Effector memory CD8-positive, alpha-beta T cell (primary cell): ENCODE results near the gene ARID1B.

Experiments used
- ATAC-seq: fragments of 150-1000 bp; cut with Tn5 transposase; replicated peaks from 2 replicates; pipeline ENCODE4 v1.10.0; 2021; ENCODE audit warnings: mild to moderate bottlenecking, moderate library complexity
- DNase-seq, 3 experiments: peaks; one replicate each; pipeline ENCODE4 v3.0.0; 2021
- H3K27ac Mint-ChIP-seq, 2 donors: one replicate each; pipeline ENCODE4 v1.8.0; 2022; ENCODE audit warnings: mild to moderate bottlenecking in 2 of 2, mixed read lengths in 2 of 2, moderate library complexity in 2 of 2
- H3K27me3 Mint-ChIP-seq, 2 donors: one replicate each; pipeline ENCODE4 v1.8.0; 2022; ENCODE audit warnings: mixed read lengths in 2 of 2
- H3K36me3 Mint-ChIP-seq: one replicate; pipeline ENCODE4 v1.8.0; 2022; ENCODE audit warnings: mild to moderate bottlenecking, moderate library complexity, mixed read lengths; ENCODE audit not compliant: insufficient read depth
- H3K4me1 Mint-ChIP-seq, 2 donors: one replicate each; pipeline ENCODE4 v1.8.0; 2022; ENCODE audit warnings: low read depth in 2 of 2, mixed read lengths in 2 of 2
- H3K4me3 Mint-ChIP-seq, 2 donors: one replicate each; pipeline ENCODE4 v1.8.0; 2022; ENCODE audit warnings: mild to moderate bottlenecking in 2 of 2, mixed read lengths in 2 of 2, moderate library complexity in 2 of 2
- H3K9me3 Mint-ChIP-seq, 2 donors: one replicate each; pipeline ENCODE4 v1.8.0; 2022; ENCODE audit warnings: mixed read lengths in 2 of 2

Gene ARID1B

GRCh38 chr6:157089851-157090250, 312.7 kb downstream of the ARID1B start:
- Mint-ChIP-seq H3K27ac (no peak overlapping the region), H3K4me3 (no peak overlapping the region), H3K36me3 (peaks cover 16% of the 10 kb centered on the region), H3K9me3 (no peaks in the 10 kb centered on the region), H3K4me1 (peaks cover 17 to 39% of the 10 kb centered on the region in 2 donors), H3K27me3 (no peaks in the 10 kb centered on the region)
- ATAC-seq (no peak), DNase-seq (no peak)

DNA sequence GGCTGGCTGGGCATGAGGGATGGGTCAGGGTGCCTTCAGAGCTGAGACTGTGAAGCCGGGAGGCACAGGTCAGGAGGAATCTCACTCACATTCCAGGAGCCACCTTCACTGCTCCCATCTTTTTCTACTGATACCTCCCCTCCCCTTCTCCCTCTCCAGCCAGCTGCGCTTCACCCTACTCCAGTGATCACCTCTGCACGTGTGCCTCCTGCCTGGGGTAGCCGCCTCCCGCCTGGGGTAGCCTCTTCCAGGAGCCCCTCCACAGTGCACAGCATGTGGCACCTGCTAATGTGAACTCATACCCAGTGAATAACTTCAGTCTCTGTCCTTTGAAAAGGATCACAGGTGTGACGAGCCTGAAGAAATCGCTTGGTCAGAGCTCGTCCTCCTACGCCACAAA, 313.6 kb downstream of the ARID1B start:
- Mint-ChIP-seq H3K36me3 (peaks cover 9% of the 10 kb centered on the region), H3K27me3 (no peaks in the 10 kb centered on the region), H3K4me3 (no peak overlapping the region), H3K4me1 (peaks cover 17 to 41% of the 10 kb centered on the region in 2 donors), H3K9me3 (no peaks in the 10 kb centered on the region), H3K27ac (peak overlapping the region in 1 of 2 donors; percentile 53)
- ATAC-seq (no peak), DNase-seq (no peak)

DNA sequence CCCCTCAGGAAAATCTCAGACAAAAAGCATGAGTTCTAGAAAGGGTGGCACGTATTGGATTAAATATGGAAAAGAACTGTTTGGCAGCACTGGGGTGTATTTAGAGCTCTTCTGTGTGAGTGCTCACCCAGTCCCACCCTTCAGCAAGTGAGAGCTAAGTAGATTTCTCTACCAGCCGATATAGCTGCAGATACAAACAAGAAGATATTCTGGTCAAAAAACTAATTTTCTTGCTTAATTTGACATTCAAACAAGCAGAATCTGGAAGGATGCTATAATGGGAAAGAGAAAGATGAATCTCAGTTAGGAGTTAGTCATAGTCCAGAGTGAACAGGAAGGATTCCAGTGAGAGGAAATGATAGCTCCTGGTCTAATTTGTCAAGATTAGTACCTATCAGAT, 314.1 kb downstream of the ARID1B start:
- H3K36me3 Mint-ChIP-seq, result peaks cover 6% of the 10 kb centered on the region

DNA sequence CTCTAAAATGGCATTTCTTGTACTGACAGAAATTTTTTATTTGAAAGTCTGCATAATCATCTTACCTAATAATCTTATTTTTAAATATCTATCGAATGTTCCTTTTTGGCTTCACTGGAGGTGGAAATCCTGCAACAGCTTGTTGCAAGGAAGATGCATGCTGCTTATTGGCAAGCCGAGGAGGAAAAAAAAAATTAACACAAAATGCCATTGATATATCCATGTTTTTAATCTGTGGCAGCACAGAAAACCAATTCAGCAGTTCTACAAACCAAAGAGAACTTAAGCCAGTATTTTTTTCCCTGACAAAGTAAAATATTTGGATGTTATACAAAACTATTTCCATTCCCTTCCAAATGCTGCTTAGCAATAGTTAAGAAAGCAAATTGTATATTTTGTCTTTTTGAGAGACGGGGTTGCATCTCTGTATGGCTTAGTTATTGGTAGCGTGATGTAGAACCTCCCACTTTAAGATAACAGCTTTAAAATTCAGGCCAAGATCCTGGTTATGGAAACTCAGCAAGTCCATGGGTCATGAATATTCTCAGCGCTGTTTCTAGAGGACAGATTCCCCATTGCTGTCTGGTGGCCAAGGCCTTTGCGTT, 314.8 kb downstream of the ARID1B start:
- peaks cover 21 to 41% of the 10 kb centered on the region in 2 donors for H3K4me1 Mint-ChIP-seq
- DNase-seq (no peak), ATAC-seq (no peak)
- no peak overlapping the region for H3K27ac Mint-ChIP-seq
- H3K4me3 Mint-ChIP-seq, result no peak overlapping the region
- peaks cover 6% of the 10 kb centered on the region for H3K36me3 Mint-ChIP-seq
- H3K27me3 Mint-ChIP-seq, result no peaks in the 10 kb centered on the region
- no peaks in the 10 kb centered on the region for H3K9me3 Mint-ChIP-seq

More for the DNA sequence above, 314.1 kb downstream of the ARID1B start:
- Mint-ChIP-seq H3K9me3 (no peaks in the 10 kb centered on the region), H3K4me3 (no peak overlapping the region), H3K4me1 (peaks cover 20 to 44% of the 10 kb centered on the region in 2 donors), H3K27me3 (no peaks in the 10 kb centered on the region), H3K27ac (peak overlapping the region in 1 of 2 donors; percentile 53)
- no peak for DNase-seq
- ATAC-seq, result no peak

DNA sequence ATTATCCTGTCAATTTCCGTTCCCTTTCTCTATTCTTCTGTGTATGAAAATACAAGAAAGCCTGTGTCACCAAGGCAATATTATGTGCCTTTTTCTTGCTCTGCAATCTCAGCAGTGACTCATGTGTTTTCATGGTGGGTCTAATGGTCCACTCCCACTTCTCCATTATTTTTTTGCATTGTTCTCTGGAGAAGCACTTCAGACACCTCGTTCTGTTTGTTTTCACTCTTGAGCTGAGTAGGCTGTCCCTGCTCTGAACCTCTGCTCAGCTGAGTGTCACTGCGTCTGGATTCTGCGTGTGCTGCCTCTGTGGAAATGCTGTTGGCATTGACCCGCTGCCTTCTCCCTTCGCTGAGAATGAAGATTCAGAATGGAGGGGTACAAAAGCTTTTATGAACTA, 315.6 kb downstream of the ARID1B start:
- peaks cover 6% of the 10 kb centered on the region for H3K36me3 Mint-ChIP-seq

DNA sequence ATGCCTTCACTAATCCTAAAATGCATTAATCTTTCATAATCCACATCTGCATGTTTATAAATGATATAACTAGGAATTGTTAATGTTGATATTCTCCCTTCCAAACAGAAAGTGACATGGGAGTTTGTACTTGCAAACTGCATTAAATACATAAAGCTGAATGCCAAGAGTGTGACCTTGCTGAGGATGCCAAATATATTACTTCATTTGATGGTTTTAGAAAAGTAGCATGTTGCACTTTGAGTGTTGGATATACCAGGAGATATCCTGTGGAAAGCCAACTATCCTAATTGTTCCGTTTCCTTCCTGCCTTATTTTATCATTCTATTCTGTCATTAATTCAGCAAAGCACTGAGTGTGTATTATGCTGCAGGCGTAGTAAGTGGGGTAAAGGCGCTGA, 316.4 kb downstream of the ARID1B start:
- Mint-ChIP-seq H3K27me3 (no peaks in the 10 kb centered on the region), H3K4me3 (no peak overlapping the region), H3K36me3 (peaks cover 6% of the 10 kb centered on the region), H3K9me3 (no peaks in the 10 kb centered on the region), H3K4me1 (peaks cover 21 to 49% of the 10 kb centered on the region in 2 donors), H3K27ac (peak overlapping the region in 1 of 2 donors; percentile 38)
- ATAC-seq, result no peak
- DNase-seq, result no peak

More for the DNA sequence above, 315.6 kb downstream of the ARID1B start:
- ATAC-seq, result no peak
- H3K27ac Mint-ChIP-seq, result no peak overlapping the region
- no peaks in the 10 kb centered on the region for H3K9me3 Mint-ChIP-seq
- H3K4me1 Mint-ChIP-seq, result peaks cover 22 to 45% of the 10 kb centered on the region in 2 donors
- no peaks in the 10 kb centered on the region for H3K27me3 Mint-ChIP-seq
- DNase-seq, result no peak
- no peak overlapping the region for H3K4me3 Mint-ChIP-seq

GRCh38 chr6:157094038-157094437, 316.9 kb downstream of the ARID1B start:
- Mint-ChIP-seq H3K27me3 (no peaks in the 10 kb centered on the region), H3K4me1 (peaks cover 21 to 49% of the 10 kb centered on the region in 2 donors), H3K36me3 (peaks cover 6% of the 10 kb centered on the region), H3K27ac (peak overlapping the region in 1 of 2 donors; percentile 38), H3K9me3 (no peaks in the 10 kb centered on the region), H3K4me3 (no peak overlapping the region)
- ATAC-seq (no peak), DNase-seq (no peak)

DNA sequence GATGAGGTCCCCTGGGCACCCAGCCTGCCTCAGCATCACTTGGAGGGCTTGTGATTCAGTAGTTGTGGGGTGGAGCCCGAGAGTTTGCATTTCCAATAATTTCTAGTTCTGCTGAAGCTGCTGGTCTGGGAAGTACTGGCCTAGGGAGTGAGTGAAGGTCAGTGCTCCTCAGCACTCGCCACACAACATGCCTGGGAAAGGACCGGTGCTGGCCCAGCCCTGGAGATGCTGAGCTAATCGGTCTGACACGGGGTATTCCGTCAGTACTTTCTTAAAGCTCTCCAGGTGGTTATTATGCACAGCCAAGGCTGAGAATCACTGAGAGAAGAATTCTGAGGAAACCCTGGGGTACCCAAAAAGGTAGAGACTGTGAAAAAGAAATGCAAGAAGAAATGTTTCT, 317.9 kb downstream of the ARID1B start:
- H3K27me3 Mint-ChIP-seq, result no peaks in the 10 kb centered on the region
- H3K4me1 Mint-ChIP-seq, result peaks cover 25 to 56% of the 10 kb centered on the region in 2 donors
- no peak for ATAC-seq

GRCh38 chr6:157095569-157095968, 318.4 kb downstream of the ARID1B start:
- Mint-ChIP-seq H3K36me3 (peaks cover 4% of the 10 kb centered on the region), H3K27ac (peak overlapping the region; percentile 54 to 89), H3K9me3 (no peaks in the 10 kb centered on the region), H3K27me3 (no peaks in the 10 kb centered on the region), H3K4me3 (no peak overlapping the region), H3K4me1 (peaks cover 30 to 60% of the 10 kb centered on the region in 2 donors)
- DNase-seq, result no peak
- no peak for ATAC-seq

More for the DNA sequence above, 317.9 kb downstream of the ARID1B start:
- no peaks in the 10 kb centered on the region for H3K9me3 Mint-ChIP-seq
- H3K4me3 Mint-ChIP-seq, result no peak overlapping the region
- no peak for DNase-seq
- peaks cover 4% of the 10 kb centered on the region for H3K36me3 Mint-ChIP-seq
- peak overlapping the region; percentile 38 to 59 for H3K27ac Mint-ChIP-seq

- no peaks in the 10 kb centered on the region for H3K9me3 Mint-ChIP-seq
- H3K27ac Mint-ChIP-seq, result peak overlapping the region; percentile 54 to 89
- peaks cover 34 to 63% of the 10 kb centered on the region in 2 donors for H3K4me1 Mint-ChIP-seq
- H3K4me3 Mint-ChIP-seq, result no peak overlapping the region
- H3K36me3 Mint-ChIP-seq, result peaks cover 4% of the 10 kb centered on the region
- DNase-seq (no peak), ATAC-seq (no peak)
- H3K27me3 Mint-ChIP-seq, result no peaks in the 10 kb centered on the region
Observed at GRCh38 chr6:157096105-157096504, 318.9 kb downstream of the ARID1B start.

DNA sequence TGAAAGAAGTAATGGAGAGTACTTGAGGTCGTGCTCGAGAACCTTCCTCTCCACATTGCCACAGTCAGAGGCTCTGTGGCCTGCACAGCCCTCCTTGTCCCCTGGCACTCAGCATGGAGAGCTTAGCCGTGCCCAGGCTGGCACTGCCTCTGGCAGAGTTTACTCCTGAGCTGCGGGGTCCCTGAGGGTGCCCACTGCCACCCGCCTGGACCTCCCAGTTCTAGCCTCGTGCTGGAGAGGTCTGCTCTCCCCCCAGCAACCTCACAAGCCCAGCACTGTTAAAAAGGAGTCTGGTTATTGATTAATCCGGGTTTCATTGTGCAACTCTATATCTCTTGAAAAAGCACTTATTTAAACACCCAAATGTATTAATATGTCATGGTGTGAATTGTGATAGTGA, 319.3 kb downstream of the ARID1B start:
- Mint-ChIP-seq H3K27ac (peak overlapping the region; percentile 54 to 89), H3K9me3 (no peaks in the 10 kb centered on the region), H3K36me3 (peaks cover 4% of the 10 kb centered on the region), H3K4me1 (peaks cover 38 to 67% of the 10 kb centered on the region in 2 donors), H3K27me3 (no peaks in the 10 kb centered on the region), H3K4me3 (no peak overlapping the region)
- ATAC-seq (no peak), DNase-seq (no peak)

DNA sequence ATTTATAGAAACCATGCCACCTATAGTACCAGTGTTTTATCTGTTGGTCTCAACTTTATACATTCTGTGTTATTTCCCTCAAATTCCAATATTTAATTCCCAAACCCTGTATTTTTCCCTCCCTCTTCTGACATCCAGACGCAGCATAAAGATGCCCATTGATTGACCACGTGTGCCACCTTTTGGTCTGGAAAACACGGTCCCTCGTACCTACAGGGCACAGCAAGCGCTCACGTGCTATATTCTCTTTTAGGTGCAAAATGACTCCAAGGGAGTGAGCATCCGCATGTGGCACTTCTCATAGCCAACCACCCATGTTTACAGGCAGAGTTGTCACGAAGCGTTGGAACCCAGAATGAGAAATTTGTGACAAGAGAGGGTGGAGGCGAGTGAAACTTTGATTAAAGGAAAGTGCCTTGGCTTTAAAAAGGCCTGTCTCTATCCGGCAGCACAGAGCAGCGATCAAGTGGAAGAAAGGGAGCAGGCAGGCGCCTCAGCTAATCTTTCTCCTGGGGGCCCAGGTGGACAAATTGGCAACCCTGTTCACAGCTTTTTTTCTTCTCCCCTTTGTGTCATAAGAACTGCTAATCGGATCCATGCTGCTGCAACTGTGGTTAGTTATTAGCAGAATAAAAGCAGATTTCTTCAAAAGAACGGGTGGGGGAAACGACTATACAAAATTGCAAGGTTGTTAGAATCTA, 320.2 kb downstream of the ARID1B start:
- ATAC-seq, result no peak
- H3K36me3 Mint-ChIP-seq, result peaks cover 4% of the 10 kb centered on the region
- H3K4me3 Mint-ChIP-seq, result no peak overlapping the region
- no peak for DNase-seq
- H3K27ac Mint-ChIP-seq, result peak overlapping the region; percentile 62 to 78
- peaks cover 39 to 65% of the 10 kb centered on the region in 2 donors for H3K4me1 Mint-ChIP-seq
- no peaks in the 10 kb centered on the region for H3K27me3 Mint-ChIP-seq
- H3K9me3 Mint-ChIP-seq, result no peaks in the 10 kb centered on the region

DNA sequence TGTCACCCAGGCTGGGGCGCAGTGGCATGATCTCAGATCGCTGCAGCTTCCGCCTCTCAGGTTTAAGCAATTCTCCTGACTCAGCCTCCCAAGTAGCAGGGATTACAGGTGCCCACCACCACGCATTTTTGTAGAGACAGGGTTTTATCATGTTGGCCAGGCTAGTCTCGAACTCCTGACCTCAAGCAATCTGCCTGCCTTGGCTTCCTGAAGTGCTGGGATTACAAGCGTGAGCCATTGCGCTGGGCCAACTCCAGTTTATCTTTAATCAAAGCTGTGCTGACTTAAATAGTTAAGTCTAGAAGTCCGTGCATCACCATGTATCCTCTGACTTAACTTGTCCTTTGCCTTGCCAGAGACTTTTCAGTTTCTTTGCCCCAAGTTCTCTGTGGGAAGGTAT, 321.8 kb downstream of the ARID1B start:
- peaks cover 4% of the 10 kb centered on the region for H3K36me3 Mint-ChIP-seq
- peaks cover 35 to 56% of the 10 kb centered on the region in 2 donors for H3K4me1 Mint-ChIP-seq
- ATAC-seq, result no peak
- no peak overlapping the region for H3K4me3 Mint-ChIP-seq
- H3K27me3 Mint-ChIP-seq, result no peaks in the 10 kb centered on the region
- no peaks in the 10 kb centered on the region for H3K9me3 Mint-ChIP-seq
- H3K27ac Mint-ChIP-seq, result peak overlapping the region; percentile 30 to 85
- DNase-seq, result no peak
